ENCODE data around the gene MCCC1. TPM values are rescaled to one million over a fixed set of nuclear protein-coding genes. Genes with fewer than 3 reads are reported as not detected.

MCCC1 gene
- total RNA-seq, 1 donor from 2014 or later = 31.6 TPM

- ATAC-seq (ENCODE audit: low read depth) = no peak
- H3K27ac Mint-ChIP-seq = no peak overlapping the region
- no peak overlapping the region for H3K4me3 Mint-ChIP-seq
- CTCF ChIA-PET = interaction anchor here (0.8 kb wide), 1 partner anchor 23 kb away, joined by 3 read pairs; no protein-coding TSS in a partner anchor
- intact Hi-C loops (cut with micrococcal nuclease) = loop anchor here (5.0 to 10.0 kb wide), 2 partner anchors 302 to 380 kb away; partner anchors contain the start of gene ATP11B
- peaks cover 52% of the 10 kb centered on the region for H3K36me3 Mint-ChIP-seq (ENCODE audit: low read depth)
- peaks cover 23% of the 10 kb centered on the region for H3K4me1 Mint-ChIP-seq
- H3K9me3 Mint-ChIP-seq = no peaks in the 10 kb centered on the region
- no peaks in the 10 kb centered on the region for H3K27me3 Mint-ChIP-seq
- DNase-seq = no peak
- POLR2A ChIA-PET = no interaction called here
- TF ChIP-seq, protein P1, sequence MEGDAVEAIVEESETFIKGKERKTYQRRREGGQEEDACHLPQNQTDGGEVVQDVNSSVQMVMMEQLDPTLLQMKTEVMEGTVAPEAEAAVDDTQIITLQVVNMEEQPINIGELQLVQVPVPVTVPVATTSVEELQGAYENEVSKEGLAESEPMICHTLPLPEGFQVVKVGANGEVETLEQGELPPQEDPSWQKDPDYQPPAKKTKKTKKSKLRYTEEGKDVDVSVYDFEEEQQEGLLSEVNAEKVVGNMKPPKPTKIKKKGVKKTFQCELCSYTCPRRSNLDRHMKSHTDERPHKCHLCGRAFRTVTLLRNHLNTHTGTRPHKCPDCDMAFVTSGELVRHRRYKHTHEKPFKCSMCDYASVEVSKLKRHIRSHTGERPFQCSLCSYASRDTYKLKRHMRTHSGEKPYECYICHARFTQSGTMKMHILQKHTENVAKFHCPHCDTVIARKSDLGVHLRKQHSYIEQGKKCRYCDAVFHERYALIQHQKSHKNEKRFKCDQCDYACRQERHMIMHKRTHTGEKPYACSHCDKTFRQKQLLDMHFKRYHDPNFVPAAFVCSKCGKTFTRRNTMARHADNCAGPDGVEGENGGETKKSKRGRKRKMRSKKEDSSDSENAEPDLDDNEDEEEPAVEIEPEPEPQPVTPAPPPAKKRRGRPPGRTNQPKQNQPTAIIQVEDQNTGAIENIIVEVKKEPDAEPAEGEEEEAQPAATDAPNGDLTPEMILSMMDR (IDR thresholded peaks at IDR 0.05) = no peak
Measured at GRCh38 chr3:183094711-183095110, 4.6 kb downstream of the MCCC1 start.

DNA sequence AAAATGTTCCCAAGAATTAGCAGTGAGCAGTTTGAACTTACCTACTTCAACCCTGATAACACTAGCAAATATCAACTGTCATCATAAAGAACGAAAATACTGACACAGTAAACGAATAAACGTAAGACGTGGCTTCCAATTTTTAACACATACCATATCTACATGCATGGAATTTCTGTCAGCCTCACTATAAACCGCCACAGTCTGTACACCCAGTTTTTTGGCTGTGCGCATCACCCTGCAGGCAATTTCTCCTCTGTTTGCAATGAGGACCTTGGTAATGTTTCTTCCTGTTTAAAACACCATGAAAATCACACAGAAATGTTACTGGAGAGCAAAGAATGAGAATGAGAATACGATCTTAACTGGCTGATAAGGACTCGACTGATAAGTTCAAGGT lies 7.0 kb downstream of the MCCC1 start:
- intact Hi-C loops (cut with micrococcal nuclease) = loop anchor here (10.0 kb wide), 1 partner anchor 377 kb away; no protein-coding TSS in a partner anchor
- TF ChIP-seq, protein P1 (IDR thresholded peaks at IDR 0.05) = no peak
- H3K27ac Mint-ChIP-seq = no peak overlapping the region
- POLR2A ChIA-PET = no interaction called here
- H3K4me3 Mint-ChIP-seq = no peak overlapping the region
- no peak for DNase-seq
- H3K4me1 Mint-ChIP-seq = peaks cover 4% of the 10 kb centered on the region
- H3K27me3 Mint-ChIP-seq = no peaks in the 10 kb centered on the region
- H3K36me3 Mint-ChIP-seq (ENCODE audit: low read depth) = peaks cover 62% of the 10 kb centered on the region
- CTCF ChIA-PET = no interaction called here
- no peak for ATAC-seq (ENCODE audit: low read depth)
- no peaks in the 10 kb centered on the region for H3K9me3 Mint-ChIP-seq

- POLR2A ChIA-PET = no interaction called here
- CTCF ChIA-PET = interaction anchor here (0.6 kb wide), 1 partner anchor 514 kb away, joined by 3 read pairs; no protein-coding TSS in a partner anchor
- no peak overlapping the region for H3K27ac Mint-ChIP-seq
Measured at GRCh38 chr3:183087184-183087583, 12.1 kb downstream of the MCCC1 start.

DNA sequence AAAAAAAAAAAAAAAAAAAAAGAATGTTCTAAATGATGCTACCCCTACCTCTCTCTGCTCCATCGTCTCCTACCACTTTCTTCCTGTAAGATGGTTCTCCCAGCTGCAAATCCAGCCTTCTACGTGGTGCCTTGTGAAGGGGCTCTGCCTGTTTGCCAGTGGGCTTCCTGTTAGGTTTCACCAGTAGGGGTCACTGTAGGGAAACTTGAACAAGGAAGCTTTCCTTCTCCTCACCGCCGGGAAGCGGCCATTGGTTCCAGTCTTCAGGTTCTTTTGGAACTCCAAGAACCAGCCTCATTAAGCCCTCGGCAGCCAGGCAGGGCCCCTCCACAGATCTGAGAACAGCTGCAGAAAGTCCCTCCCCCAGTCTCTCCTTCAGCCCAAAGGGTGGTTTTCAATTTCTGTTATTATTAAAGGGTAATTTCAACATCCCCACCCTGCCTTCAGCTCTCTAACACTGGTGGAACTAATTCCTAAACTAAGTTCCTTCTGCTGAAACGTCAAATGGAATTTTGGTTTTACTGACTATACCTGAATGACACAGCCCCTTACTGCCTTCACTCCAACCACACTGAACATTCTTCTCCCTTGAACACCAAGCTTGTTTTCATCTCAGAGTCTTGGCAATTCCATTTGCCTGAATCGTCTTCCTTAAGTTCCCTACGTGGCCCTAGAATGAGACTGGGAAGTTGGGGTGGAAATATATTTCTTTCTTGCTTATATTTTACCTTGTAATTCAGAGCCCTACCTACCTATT lies 13.5 kb downstream of the MCCC1 start:
- ATAC-seq (ENCODE audit: low read depth) (no peak), DNase-seq (no peak)
- intact Hi-C loops (cut with micrococcal nuclease) = loop anchor here (1.0 kb wide), 1 partner anchor 300 kb away; no protein-coding TSS in a partner anchor
- no peaks in the 10 kb centered on the region for H3K27me3 Mint-ChIP-seq
- CTCF ChIA-PET = interaction anchor here (1.3 kb wide), 1 partner anchor 13 kb away, joined by 6 read pairs; the partner anchor contains the start of gene MCCC1
- no peak overlapping the region for H3K27ac Mint-ChIP-seq
- H3K4me1 Mint-ChIP-seq = no peaks in the 10 kb centered on the region
- H3K36me3 Mint-ChIP-seq (ENCODE audit: low read depth) = peaks cover 81% of the 10 kb centered on the region
- no peaks in the 10 kb centered on the region for H3K9me3 Mint-ChIP-seq
- TF ChIP-seq, protein P1 (IDR thresholded peaks at IDR 0.05) = no peak
- POLR2A ChIA-PET = no interaction called here
- no peak overlapping the region for H3K4me3 Mint-ChIP-seq

More at GRCh38 chr3:183087184-183087583, 12.1 kb downstream of the MCCC1 start:
- TF ChIP-seq, protein P1 (IDR thresholded peaks at IDR 0.05) = no peak
- H3K9me3 Mint-ChIP-seq = no peaks in the 10 kb centered on the region
- ATAC-seq (ENCODE audit: low read depth) (no peak), DNase-seq (no peak)
- no peak overlapping the region for H3K4me3 Mint-ChIP-seq
- intact Hi-C loops (cut with micrococcal nuclease) = no loop called here
- H3K27me3 Mint-ChIP-seq = no peaks in the 10 kb centered on the region
- H3K4me1 Mint-ChIP-seq = no peaks in the 10 kb centered on the region
- H3K36me3 Mint-ChIP-seq (ENCODE audit: low read depth) = peaks cover 79% of the 10 kb centered on the region

DNA sequence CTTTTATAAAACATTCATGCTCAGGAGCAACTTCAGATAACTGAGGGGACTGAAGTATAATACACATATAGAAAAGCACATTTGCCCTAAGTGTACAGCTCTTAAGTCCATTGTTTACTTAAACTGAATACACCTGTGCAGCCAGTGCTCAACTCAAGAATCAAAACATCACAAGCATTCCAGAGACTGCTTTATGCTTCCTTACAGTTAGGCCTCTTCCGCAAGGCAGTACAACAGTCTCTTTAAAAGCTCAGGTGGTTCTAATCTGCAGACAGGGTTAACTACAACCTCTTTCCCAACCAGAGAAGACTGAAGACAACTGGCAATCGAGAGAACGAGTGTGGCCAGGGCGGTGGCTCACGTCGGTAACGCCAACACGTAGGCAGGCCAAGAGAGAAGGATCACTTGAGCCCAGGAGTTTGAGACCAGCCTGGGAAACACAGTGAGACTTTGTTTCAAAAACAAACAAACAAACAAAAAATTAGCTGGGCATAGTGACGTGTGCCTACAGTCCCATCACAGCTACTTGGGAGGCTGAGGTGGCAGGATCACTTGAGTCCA lies 16.9 kb downstream of the MCCC1 start:
- TF ChIP-seq, protein P1 (IDR thresholded peaks at IDR 0.05) = no peak

More for the DNA sequence above, 16.9 kb downstream of the MCCC1 start:
- Mint-ChIP-seq H3K27me3 (no peaks in the 10 kb centered on the region), H3K36me3 (ENCODE audit: low read depth) (peaks cover 85% of the 10 kb centered on the region), H3K27ac (no peak overlapping the region), H3K9me3 (no peaks in the 10 kb centered on the region), H3K4me1 (no peaks in the 10 kb centered on the region), H3K4me3 (no peak overlapping the region)
- intact Hi-C loops (cut with micrococcal nuclease) = no loop called here
- POLR2A ChIA-PET = no interaction called here
- CTCF ChIA-PET = no interaction called here
- ATAC-seq (ENCODE audit: low read depth) = no peak
- no peak for DNase-seq

Data from activated B cell treated with CpG ODN at 0.5 μM for 24 hours (primary cell).